ENCODE data around the gene IFIT2.
"Not testable (repeated sequence)": the region's sequence is repeated elsewhere in the genome, so short reads cannot be mapped to it uniquely, and the experiment has no call there.

The IFIT2 gene

DNA sequence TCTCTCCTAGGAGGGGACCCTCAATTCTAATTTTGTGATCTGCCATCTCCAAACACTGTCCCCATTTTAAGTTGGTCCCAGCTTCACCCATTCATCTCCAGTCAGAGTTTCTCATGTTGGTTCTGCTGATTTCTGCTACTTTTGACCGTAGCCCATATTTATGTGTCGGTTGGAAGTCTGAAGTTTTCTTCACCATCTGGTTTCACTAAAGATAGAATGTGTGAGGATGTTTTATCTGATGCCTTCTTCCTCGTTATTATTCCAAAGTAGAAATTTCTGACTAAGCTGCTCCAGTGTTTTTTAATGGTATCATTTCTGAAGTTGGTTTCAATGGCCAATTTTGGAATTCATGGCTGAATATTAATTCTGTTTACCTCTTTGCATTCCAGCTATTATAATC is 21.3 kb upstream of the IFIT2 start:
- no peak for DNase-seq

DNA sequence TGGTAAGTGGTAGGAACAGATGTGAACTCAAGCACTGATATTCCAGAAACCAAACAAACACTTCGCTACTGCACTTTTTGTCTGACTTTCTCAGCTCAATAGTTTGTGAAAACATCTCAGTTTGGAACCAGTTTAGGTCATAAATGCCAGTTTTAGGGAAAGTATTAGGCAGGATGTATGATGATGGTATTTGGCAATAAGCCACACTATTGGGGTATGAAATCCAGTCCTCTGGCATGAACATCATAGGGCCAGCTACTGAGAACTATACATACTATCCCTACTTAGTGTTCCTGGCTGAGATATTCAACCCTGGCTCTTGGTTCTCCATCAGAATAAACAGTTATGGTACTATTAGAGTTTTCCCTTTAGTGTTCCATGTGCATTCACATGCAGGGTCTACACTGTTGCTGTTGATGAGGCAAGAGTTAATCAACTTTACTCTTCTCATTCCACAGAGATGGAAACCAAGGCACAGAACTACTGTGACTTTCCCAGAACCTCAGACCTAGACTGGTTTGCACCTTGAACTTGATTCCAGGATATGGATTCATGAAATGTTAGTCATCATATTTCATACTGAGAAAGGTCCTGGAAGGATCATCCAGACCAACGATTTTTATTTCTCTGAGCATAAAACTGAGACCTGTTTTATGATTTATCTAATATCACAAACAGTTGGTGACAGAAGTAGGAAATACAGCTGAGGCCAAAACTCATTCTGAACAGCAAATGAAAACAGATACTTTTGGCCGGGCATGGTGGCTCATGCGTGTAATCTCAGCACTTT is 20.0 kb upstream of the IFIT2 start:
- DNase-seq: no peak

GRCh38 chr10:89283025-89283935 is 18.6 kb upstream of the IFIT2 start:
- no peak for DNase-seq

- DNase-seq: no peak
Measured at GRCh38 chr10:89283936-89284475, 17.8 kb upstream of the IFIT2 start.

GRCh38 chr10:89284711-89285110 is 17.1 kb upstream of the IFIT2 start:
- not testable (repeated sequence) for DNase-seq

- not testable (repeated sequence) for DNase-seq
Measured at GRCh38 chr10:89285303-89285702, 16.5 kb upstream of the IFIT2 start.

GRCh38 chr10:89294721-89295239 is 7.1 kb upstream of the IFIT2 start:
- DNase-seq: no peak

DNA sequence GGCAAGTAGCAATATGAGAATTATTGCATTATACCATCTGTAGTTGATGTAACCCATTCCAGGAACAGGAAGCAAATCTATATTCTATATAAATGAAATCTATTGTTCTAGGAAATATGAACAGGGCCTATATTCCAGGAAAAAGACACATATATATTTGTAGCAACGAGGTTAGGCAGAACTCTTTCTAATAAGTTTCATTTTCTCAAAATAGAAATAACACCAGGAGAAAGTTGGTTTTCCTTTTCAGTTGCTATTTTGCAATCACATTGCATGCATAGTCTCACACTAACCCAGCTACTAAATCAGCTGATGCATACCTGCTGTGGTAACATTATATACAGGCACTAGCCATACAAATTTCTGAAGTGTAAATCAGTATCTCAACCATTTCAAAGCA is 6.2 kb upstream of the IFIT2 start:
- DNase-seq: peak; percentile 69

GRCh38 chr10:89296220-89296648 is 5.6 kb upstream of the IFIT2 start:
- peak; percentile 75 for DNase-seq

DNA sequence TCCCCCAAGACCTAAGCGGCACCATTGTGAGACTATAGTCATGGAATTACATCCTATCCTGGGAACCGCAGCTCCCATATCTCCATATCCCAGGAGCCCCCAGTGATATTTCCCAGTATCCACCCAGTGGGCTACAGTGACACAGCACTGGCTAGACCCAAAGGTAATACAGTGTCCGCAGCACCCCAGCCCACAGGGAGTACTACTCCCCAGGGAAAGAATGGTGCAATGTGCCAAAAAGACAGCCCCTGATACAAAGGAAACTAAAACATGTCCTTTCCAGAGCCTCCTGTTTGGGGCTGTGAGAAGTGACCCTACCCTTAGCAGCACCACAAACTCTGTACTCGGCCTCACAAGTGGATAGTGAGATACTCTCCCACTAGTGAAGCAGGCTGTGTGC is 4.5 kb upstream of the IFIT2 start:
- DNase-seq: no peak

DNA sequence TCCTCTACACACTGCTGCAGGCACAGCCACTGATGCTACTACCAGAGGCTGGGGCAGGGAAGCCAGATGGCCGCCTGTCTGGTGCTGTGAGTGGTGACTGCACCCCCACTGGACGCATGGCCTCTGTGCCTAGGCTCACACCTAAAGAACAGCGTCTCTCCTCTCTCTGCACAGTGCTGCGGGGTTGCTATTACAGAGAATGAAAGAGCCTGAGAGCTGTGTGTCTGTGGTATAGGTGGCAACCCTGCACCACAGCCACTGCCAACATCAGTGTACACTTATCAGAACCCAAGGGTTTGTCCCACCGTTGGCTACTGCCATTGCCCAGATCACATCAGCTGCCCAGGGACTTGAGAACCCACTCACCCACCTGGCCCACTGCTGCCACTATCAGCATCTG is 4.1 kb upstream of the IFIT2 start:
- no peak for DNase-seq

- DNase-seq: no peak
Measured at GRCh38 chr10:89299031-89299430, 2.8 kb upstream of the IFIT2 start.

DNA sequence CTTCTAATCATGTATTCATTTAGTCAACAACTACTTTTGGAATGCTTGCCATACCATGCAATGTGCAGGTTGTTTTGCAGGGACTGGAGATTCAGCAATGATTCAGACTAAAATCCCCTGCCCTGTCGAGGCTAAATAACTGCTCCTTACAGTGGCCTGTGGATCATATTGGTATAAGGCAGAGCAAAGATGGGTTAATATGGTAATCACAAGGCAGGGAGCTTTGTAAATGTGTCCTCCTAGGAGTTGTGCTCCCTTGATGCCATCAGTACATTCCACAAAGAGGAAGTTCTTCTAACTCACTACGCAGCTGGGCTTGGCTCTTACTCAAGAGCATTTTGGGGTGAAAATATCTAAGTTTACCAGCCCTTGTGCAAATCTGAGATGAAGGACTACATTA is 614 bp upstream of the IFIT2 start:
- DNase-seq: peak; percentile 54

- DNase-seq: no peak
Measured at GRCh38 chr10:89302625-89303024, 779 bp downstream of the IFIT2 start.

DNA sequence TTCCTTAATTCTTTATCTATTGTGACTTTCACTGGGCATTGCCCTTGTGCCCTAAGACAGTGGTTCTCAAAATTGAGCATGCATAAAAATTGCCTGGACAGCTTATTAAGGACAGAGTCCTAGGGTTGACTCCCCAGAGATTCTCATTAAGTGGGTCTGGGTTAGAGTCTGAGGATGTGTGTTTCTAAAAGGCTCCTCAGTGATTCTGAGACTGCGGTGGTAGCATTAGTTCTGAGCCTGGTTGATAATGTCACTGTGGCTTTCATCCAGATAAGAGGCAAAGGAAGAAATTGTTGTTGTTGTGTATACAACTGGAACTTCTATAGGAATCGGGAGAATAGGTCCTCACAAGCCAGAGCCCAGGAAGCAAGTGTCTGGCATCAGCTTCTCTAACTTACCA is 1.3 kb downstream of the IFIT2 start:
- no peak for DNase-seq

- no peak for DNase-seq
Measured at GRCh38 chr10:89304026-89304425, 2.2 kb downstream of the IFIT2 start.

- no peak for DNase-seq
Measured at GRCh38 chr10:89304446-89304845, 2.6 kb downstream of the IFIT2 start.

GRCh38 chr10:89304925-89305324 is 3.1 kb downstream of the IFIT2 start:
- DNase-seq: no peak

DNA sequence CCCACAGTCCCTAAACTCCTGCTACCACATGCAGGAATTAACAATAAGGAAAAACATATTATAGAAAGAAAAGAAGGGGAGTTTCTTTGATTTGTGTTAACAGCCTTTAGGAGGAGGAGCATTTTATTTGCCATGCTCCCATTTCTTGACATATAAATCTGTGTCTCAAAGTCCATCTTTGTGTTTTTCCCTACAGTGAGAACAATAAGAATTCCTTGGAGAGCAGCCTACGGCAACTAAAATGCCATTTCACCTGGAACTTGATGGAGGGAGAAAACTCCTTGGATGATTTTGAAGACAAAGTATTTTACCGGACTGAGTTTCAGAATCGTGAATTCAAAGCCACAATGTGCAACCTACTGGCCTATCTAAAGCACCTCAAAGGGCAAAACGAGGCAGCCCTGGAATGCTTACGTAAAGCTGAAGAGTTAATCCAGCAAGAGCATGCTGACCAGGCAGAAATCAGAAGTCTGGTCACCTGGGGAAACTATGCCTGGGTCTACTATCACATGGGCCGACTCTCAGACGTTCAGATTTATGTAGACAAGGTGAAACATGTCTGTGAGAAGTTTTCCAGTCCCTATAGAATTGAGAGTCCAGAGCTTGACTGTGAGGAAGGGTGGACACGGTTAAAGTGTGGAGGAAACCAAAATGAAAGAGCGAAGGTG is 4.1 kb downstream of the IFIT2 start:
- DNase-seq: no peak

- no peak for DNase-seq
Measured at GRCh38 chr10:89306434-89307268, 4.8 kb downstream of the IFIT2 start.

DNA sequence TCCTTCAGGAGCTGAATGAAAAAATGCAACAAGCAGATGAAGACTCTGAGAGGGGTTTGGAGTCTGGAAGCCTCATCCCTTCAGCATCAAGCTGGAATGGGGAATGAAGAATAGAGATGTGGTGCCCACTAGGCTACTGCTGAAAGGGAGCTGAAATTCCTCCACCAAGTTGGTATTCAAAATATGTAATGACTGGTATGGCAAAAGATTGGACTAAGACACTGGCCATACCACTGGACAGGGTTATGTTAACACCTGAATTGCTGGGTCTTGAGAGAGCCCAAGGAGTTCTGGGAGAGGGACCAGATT is 5.4 kb downstream of the IFIT2 start:
- DNase-seq: no peak

- DNase-seq: no peak
Measured at GRCh38 chr10:89308266-89308665, 6.4 kb downstream of the IFIT2 start.

All from GF-D8 (cell line).